Astrocyte (in vitro differentiated cells and primary cell): ENCODE results near the gene CHCHD6. TPM values are rescaled to one million over a fixed set of nuclear protein-coding genes. Genes with fewer than 3 reads are reported as not detected.

ENCODE experiments used
- DNase-seq: peaks from one replicate; pipeline ENCODE4 v3.0.0-alpha.2; 2010; ENCODE audit warnings: low read depth
- FAIRE-seq: peaks from 2 replicates; lab custom pipeline; 2011; peaks lifted over from hg19 to GRCh38; lab: Jason Lieb, UNC
- H2AFZ ChIP-seq: 2 replicates; pipeline ENCODE4 v1.6.0; 2012; ENCODE audit warnings: low read depth, low read length, inconsistent platforms
- H3K27ac ChIP-seq: 2 replicates; pipeline ENCODE4 v1.5.1; 2011; ENCODE audit warnings: low read depth, low read length, inconsistent platforms
- H3K27me3 ChIP-seq: 2 replicates; pipeline ENCODE4 v1.6.0; 2011; ENCODE audit warnings: low read length, inconsistent platforms; ENCODE audit not compliant: insufficient read depth
- H3K36me3 ChIP-seq: 2 replicates; pipeline ENCODE4 v1.5.1; 2011; ENCODE audit warnings: low read length, inconsistent platforms; ENCODE audit not compliant: insufficient read depth
- H3K4me1 ChIP-seq: 2 replicates; pipeline ENCODE4 v1.5.1; 2011; ENCODE audit warnings: low read length, inconsistent platforms; ENCODE audit not compliant: insufficient read depth
- H3K4me2 ChIP-seq: 2 replicates; pipeline ENCODE4 v1.6.0; 2012; ENCODE audit warnings: low read length, inconsistent platforms
- H3K4me3 ChIP-seq: 2 replicates; pipeline ENCODE4 v1.5.1; 2011; ENCODE audit warnings: low read depth, mild to moderate bottlenecking, low read length, inconsistent platforms; ENCODE audit not compliant: insufficient read depth
- H3K79me2 ChIP-seq: 2 replicates; pipeline ENCODE4 v1.6.0; 2012; ENCODE audit warnings: mild to moderate bottlenecking, low read length, inconsistent platforms; ENCODE audit not compliant: insufficient read depth
- H3K9ac ChIP-seq: 2 replicates; pipeline ENCODE4 v1.6.0; 2012; ENCODE audit warnings: mild to moderate bottlenecking, low read length, inconsistent platforms
- H3K9me3 ChIP-seq: 2 replicates; pipeline ENCODE4 v1.5.1; 2012; ENCODE audit warnings: low read depth, mild to moderate bottlenecking, low read length, inconsistent platforms; ENCODE audit not compliant: insufficient read depth
- H4K20me1 ChIP-seq: 2 replicates; pipeline ENCODE4 v1.6.0; 2012; ENCODE audit warnings: low read length, inconsistent platforms; ENCODE audit not compliant: insufficient read depth
- H3K27ac Mint-ChIP-seq: one replicate; pipeline ENCODE4 v1.8.0; 2021; ENCODE audit warnings: mild to moderate bottlenecking, mixed read lengths; ENCODE audit not compliant: unreplicated experiment
- H3K27me3 Mint-ChIP-seq: one replicate; pipeline ENCODE4 v1.8.0; 2021; ENCODE audit warnings: low read depth, mixed read lengths; ENCODE audit not compliant: unreplicated experiment
- H3K36me3 Mint-ChIP-seq: one replicate; pipeline ENCODE4 v1.8.0; 2021; ENCODE audit warnings: low read depth, mixed read lengths; ENCODE audit not compliant: unreplicated experiment
- H3K4me1 Mint-ChIP-seq: one replicate; pipeline ENCODE4 v1.8.0; 2021; ENCODE audit warnings: low read depth, mixed read lengths; ENCODE audit not compliant: unreplicated experiment
- H3K4me3 Mint-ChIP-seq: one replicate; pipeline ENCODE4 v1.8.0; 2021; ENCODE audit warnings: mild to moderate bottlenecking, moderate library complexity, mixed read lengths; ENCODE audit not compliant: unreplicated experiment
- H3K9me3 Mint-ChIP-seq: one replicate; pipeline ENCODE4 v1.8.0; 2021; ENCODE audit warnings: mild to moderate bottlenecking, mixed read lengths; ENCODE audit not compliant: unreplicated experiment
- EZH2 ChIP-seq: IDR thresholded peaks from 2 replicates; pipeline ENCODE4 v1.6.1; 2012; ENCODE audit warnings: mild to moderate bottlenecking, low read length, inconsistent platforms; ENCODE audit not compliant: insufficient read depth
- total RNA-seq: library from RNA; stranded (reverse); gene quantifications from 2 replicates; pipeline ENCODE4 v1.2.1, GENCODE V29; 2021
- TF ChIP-seq, protein P1 (sequence below): IDR thresholded peaks from 2 replicates; pipeline ENCODE4 v1.5.1; 2011; ENCODE audit warnings: low read depth, mild to moderate bottlenecking, inconsistent platforms, low read length, moderate library complexity; ENCODE audit not compliant: insufficient read depth

The CHCHD6 gene
- total RNA-seq, 1 donor from 2014 or later, result 21.1 TPM

DNA sequence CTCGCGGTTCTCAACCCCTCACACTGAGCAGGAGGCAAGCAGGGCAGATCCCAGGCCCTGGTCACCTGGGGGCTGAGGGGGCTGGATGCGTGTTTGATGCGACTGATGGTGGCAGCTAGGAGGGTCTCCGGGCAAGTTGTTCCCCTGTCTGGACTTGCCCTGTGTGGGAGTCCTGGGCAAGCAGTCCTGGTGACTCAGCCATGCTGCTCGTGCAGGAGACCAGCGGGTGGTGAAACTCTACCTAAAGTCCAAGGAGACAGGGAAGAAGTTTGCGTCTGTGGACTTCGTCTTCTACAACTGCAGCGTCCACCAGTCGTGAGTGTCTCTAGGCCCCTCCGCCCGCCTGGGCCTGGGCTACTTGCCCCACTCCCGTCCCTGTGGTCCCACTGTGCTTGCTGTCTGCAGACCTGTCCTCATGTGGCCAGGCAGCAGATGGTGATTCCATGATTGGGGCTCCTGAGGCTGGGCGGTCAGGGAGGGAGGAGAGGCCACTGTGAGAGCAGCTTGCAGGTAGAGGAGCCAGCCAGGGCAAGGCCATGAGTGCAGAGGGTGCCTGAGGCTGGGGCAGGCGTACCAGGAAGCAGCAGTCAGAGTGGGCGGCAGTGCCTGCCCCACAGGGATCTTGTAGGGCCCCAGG, 301.9 kb downstream of the CHCHD6 start:
- no peak for FAIRE-seq
- Histone ChIP-seq H3K4me3 (peak overlapping the region; percentile 15), H3K9me3 (no peaks in the 10 kb centered on the region), H4K20me1 (peaks cover 33% of the 10 kb centered on the region), H2AFZ (no peak overlapping the region), H3K9ac (peak overlapping the region; percentile 28), H3K27me3 (no peaks in the 10 kb centered on the region), H3K36me3 (peaks cover 3% of the 10 kb centered on the region), H3K79me2 (peaks cover 44% of the 10 kb centered on the region), H3K4me2 (peak overlapping the region; percentile 61), H3K4me1 (peaks cover 37% of the 10 kb centered on the region), H3K27ac (no peak overlapping the region)
- Mint-ChIP-seq H3K36me3 (peaks cover 6% of the 10 kb centered on the region), H3K4me1 (peaks cover 16% of the 10 kb centered on the region), H3K9me3 (no peaks in the 10 kb centered on the region), H3K27me3 (no peaks in the 10 kb centered on the region), H3K4me3 (peak overlapping the region; percentile 45), H3K27ac (peak overlapping the region; percentile 58)
- peak; percentile 48 for DNase-seq
- no peak for TF ChIP-seq EZH2
- TF ChIP-seq, protein P1, sequence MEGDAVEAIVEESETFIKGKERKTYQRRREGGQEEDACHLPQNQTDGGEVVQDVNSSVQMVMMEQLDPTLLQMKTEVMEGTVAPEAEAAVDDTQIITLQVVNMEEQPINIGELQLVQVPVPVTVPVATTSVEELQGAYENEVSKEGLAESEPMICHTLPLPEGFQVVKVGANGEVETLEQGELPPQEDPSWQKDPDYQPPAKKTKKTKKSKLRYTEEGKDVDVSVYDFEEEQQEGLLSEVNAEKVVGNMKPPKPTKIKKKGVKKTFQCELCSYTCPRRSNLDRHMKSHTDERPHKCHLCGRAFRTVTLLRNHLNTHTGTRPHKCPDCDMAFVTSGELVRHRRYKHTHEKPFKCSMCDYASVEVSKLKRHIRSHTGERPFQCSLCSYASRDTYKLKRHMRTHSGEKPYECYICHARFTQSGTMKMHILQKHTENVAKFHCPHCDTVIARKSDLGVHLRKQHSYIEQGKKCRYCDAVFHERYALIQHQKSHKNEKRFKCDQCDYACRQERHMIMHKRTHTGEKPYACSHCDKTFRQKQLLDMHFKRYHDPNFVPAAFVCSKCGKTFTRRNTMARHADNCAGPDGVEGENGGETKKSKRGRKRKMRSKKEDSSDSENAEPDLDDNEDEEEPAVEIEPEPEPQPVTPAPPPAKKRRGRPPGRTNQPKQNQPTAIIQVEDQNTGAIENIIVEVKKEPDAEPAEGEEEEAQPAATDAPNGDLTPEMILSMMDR, result no peak

DNA sequence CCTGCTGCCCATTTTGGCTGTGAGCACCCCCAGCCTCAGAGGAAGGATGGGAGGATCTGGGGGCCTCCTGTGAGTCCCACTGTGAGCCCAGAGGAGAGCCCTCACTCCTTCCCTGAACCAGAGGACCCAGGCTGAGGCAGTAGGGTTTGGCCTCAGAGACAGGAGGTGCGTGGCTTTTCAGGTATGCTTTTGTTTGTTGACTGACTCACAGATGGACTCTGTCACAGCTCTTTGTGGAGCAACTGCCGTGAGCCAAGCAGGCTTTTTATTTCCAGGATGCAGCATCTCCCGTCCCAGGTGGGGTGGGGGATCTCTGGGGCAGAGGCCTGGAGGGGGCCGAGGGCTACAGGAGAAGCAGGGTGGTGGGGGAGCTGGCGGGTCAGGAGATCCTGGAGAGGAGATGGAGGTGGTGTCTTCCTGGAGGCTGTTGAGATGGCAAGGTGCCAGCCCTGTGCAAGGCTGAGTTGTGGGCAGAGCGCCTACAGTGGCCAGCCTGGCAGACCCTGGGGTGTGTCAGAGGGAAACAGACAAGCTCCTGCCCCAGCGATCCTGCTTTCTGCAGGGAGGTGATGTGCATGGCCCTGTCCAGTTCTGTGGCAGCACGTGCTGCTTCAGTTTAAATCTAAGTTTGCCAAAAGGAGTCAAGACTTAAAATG, 302.9 kb downstream of the CHCHD6 start:
- H3K36me3 ChIP-seq, result peaks cover 3% of the 10 kb centered on the region
- no peak overlapping the region for H3K27ac ChIP-seq
- peaks cover 42% of the 10 kb centered on the region for H4K20me1 ChIP-seq
- H3K27me3 ChIP-seq, result no peaks in the 10 kb centered on the region
- H3K9ac ChIP-seq, result no peak overlapping the region
- H3K36me3 Mint-ChIP-seq, result peaks cover 6% of the 10 kb centered on the region
- H3K9me3 Mint-ChIP-seq, result no peaks in the 10 kb centered on the region
- DNase-seq (peak; percentile 7), FAIRE-seq (no peak)
- peaks cover 36% of the 10 kb centered on the region for H3K79me2 ChIP-seq
- H2AFZ ChIP-seq, result no peak overlapping the region
- H3K9me3 ChIP-seq, result no peaks in the 10 kb centered on the region
- TF ChIP-seq, protein P1, result no peak
- TF ChIP-seq EZH2, result no peak
- H3K27ac Mint-ChIP-seq, result no peak overlapping the region
- H3K4me1 ChIP-seq, result peaks cover 37% of the 10 kb centered on the region
- H3K4me1 Mint-ChIP-seq, result peaks cover 16% of the 10 kb centered on the region
- H3K4me3 Mint-ChIP-seq, result no peak overlapping the region
- no peak overlapping the region for H3K4me2 ChIP-seq
- H3K4me3 ChIP-seq, result no peak overlapping the region
- H3K27me3 Mint-ChIP-seq, result no peaks in the 10 kb centered on the region

DNA sequence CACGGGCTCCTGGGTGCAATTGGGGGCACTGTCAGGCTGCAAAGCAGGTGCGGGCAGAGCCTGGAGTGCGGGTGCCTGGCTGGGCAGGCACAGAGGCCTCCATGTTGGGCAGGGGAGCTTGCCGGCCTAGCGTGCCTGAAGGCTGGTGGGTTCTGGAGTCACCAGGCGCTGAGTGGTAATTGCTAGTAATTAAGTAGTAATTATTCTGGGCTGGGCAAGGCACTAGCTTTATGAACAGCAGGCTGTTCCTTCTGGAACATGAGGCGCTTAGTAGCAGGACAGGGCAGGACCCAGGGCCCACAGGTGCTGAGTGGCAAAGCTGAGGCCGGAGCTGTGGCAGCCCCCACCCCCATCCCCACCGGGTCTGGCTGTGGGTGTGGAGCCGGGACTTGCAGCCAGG, 304.2 kb downstream of the CHCHD6 start:
- peaks cover 28% of the 10 kb centered on the region for H3K4me1 ChIP-seq
- no peak for DNase-seq

More for the DNA sequence above, 304.2 kb downstream of the CHCHD6 start:
- H3K79me2 ChIP-seq, result peaks cover 30% of the 10 kb centered on the region
- FAIRE-seq, result no peak
- Mint-ChIP-seq H3K9me3 (no peaks in the 10 kb centered on the region), H3K27me3 (no peaks in the 10 kb centered on the region), H3K4me1 (peaks cover 9% of the 10 kb centered on the region), H3K27ac (no peak overlapping the region), H3K36me3 (peaks cover 6% of the 10 kb centered on the region), H3K4me3 (no peak overlapping the region)
- H3K9me3 ChIP-seq, result no peaks in the 10 kb centered on the region
- peaks cover 56% of the 10 kb centered on the region for H4K20me1 ChIP-seq
- H3K27me3 ChIP-seq, result no peaks in the 10 kb centered on the region
- H3K36me3 ChIP-seq, result peaks cover 3% of the 10 kb centered on the region
- H3K4me3 ChIP-seq, result no peak overlapping the region
- H3K9ac ChIP-seq, result no peak overlapping the region
- H2AFZ ChIP-seq, result no peak overlapping the region
- no peak overlapping the region for H3K27ac ChIP-seq
- H3K4me2 ChIP-seq, result no peak overlapping the region
- TF ChIP-seq EZH2, result no peak
- TF ChIP-seq, protein P1, result no peak
